ENCODE data around the gene PRKCH.

PRKCH gene

GRCh38 chr14:61547186-61548069 lies 226.0 kb downstream of the PRKCH start:
- TF ChIP-seq ZNF521 (tag by site-specific recombination; IDR thresholded peaks at IDR 0.05) (no peak), ZBTB49 (tag by site-specific recombination; IDR thresholded peaks at IDR 0.05; ENCODE audit: low read depth) (no peak), SP3 (tag by site-specific recombination; IDR thresholded peaks at IDR 0.05) (no peak), ZNF274 (IDR thresholded peaks at IDR 0.05; ENCODE audit: low read length) (no peak), ZNF274 (tag by site-specific recombination; IDR thresholded peaks at IDR 0.05; ENCODE audit: borderline replicate concordance) (no peak), ZNF548 (tag by site-specific recombination; IDR thresholded peaks at IDR 0.05) (no peak), ZSCAN18 (tag by site-specific recombination; IDR thresholded peaks at IDR 0.05) (no peak), KLF10 (tag by site-specific recombination; IDR thresholded peaks at IDR 0.05) (no peak), ZNF600 (tag by site-specific recombination; IDR thresholded peaks at IDR 0.05) (no peak), ZBTB8A (tag by site-specific recombination; IDR thresholded peaks at IDR 0.05) (no peak), ZNF280C (tag by site-specific recombination; IDR thresholded peaks at IDR 0.05) (no peak), ZBTB11 (tag by site-specific recombination; conservative IDR thresholded peaks at IDR 0.05; ENCODE audit: low read depth) (no peak), ZNF645 (tag by site-specific recombination; IDR thresholded peaks at IDR 0.05) (no peak), PATZ1 (tag by site-specific recombination; IDR thresholded peaks at IDR 0.05) (no peak), ZNF747 (tag by site-specific recombination; IDR thresholded peaks at IDR 0.05) (no peak)
- Histone ChIP-seq H3K4me3 (ENCODE audit: low read depth, low read length) (no peak overlapping the region), H3K36me3 (ENCODE audit: control insufficient read depth in 2 of 2, insufficient read depth in 1 of 2, low read length in 2 of 2) (peaks cover 0 to 22% of the 10 kb centered on the region in 2 experiments), H3K4me1 (ENCODE audit: control insufficient read depth, insufficient read depth, low read length) (no peaks in the 10 kb centered on the region), H3K27ac (ENCODE audit: extremely low read depth, low read depth, low read length) (no peak overlapping the region), H3K9me3 (ENCODE audit: control insufficient read depth, insufficient read depth, low read depth, low read length) (no peaks in the 10 kb centered on the region)
- POLR2A ChIA-PET = no interaction called here
- CTCF ChIA-PET = interaction anchor here (0.6 to 1.1 kb wide), 3 partner anchors 77 to 165 kb away, joined by 3 to 5 read pairs (median 3); no protein-coding TSS in a partner anchor
